ENCODE data around the gene CLDND1.

DNA sequence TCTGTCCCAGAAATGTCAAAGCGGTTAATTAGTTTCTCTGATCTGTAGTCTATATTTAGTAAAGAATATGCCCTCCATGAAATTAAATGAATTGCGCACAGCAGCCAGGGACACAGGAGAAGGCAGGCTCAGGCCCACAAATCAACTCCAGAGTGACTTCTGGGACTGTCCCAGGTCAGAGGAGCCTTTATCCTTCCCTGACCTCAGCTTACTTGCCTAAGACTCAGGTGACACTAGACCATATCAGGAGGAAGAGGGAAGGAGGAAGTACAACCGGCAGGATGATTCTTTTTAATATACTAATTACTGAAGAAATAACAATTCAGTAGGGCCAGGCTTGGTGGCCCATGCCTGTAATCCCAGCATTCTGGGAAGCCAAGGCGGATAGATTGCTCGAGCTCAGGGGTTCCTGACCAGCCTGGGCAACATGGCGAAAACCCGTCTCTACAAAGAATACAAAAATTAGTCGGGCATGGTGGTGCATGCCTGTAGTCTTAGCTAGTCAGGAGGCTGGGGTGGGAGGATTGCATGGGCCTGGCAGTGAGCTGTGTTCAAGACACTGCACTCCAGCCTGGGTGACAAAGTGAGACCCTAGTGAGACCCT lies 7.3 kb upstream of the CLDND1 start:
- TF ChIP-seq POLR2AphosphoS5 (IDR thresholded peaks at IDR 0.05; ENCODE audit: low read depth, low read length) (no peak), CTCF (IDR thresholded peaks at IDR 0.05) (no peak), TCF7L2 (IDR thresholded peaks at IDR 0.05; ENCODE audit: low read depth, low read length) (no peak), SIN3A (IDR thresholded peaks at IDR 0.05; ENCODE audit: borderline replicate concordance, insufficient read depth, low read depth, low read length) (no peak)
- TF ChIP-seq, protein P1, sequence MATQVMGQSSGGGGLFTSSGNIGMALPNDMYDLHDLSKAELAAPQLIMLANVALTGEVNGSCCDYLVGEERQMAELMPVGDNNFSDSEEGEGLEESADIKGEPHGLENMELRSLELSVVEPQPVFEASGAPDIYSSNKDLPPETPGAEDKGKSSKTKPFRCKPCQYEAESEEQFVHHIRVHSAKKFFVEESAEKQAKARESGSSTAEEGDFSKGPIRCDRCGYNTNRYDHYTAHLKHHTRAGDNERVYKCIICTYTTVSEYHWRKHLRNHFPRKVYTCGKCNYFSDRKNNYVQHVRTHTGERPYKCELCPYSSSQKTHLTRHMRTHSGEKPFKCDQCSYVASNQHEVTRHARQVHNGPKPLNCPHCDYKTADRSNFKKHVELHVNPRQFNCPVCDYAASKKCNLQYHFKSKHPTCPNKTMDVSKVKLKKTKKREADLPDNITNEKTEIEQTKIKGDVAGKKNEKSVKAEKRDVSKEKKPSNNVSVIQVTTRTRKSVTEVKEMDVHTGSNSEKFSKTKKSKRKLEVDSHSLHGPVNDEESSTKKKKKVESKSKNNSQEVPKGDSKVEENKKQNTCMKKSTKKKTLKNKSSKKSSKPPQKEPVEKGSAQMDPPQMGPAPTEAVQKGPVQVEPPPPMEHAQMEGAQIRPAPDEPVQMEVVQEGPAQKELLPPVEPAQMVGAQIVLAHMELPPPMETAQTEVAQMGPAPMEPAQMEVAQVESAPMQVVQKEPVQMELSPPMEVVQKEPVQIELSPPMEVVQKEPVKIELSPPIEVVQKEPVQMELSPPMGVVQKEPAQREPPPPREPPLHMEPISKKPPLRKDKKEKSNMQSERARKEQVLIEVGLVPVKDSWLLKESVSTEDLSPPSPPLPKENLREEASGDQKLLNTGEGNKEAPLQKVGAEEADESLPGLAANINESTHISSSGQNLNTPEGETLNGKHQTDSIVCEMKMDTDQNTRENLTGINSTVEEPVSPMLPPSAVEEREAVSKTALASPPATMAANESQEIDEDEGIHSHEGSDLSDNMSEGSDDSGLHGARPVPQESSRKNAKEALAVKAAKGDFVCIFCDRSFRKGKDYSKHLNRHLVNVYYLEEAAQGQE (IDR thresholded peaks at IDR 0.05; ENCODE audit: insufficient read depth in 1 of 2, low read depth in 2 of 2, low read length in 1 of 2), result no peak

Measured in Panc1 (cell line).